Testis (tissue), 3 donors: ENCODE data around the gene TBX1. TPM values are rescaled to one million over a fixed set of nuclear protein-coding genes. Genes with fewer than 3 reads are reported as not detected.
A peak's percentile ranks its signal among the peaks of the same experiment; 100 is the strongest.

Experiments used
- DNase-seq: peaks from one replicate; pipeline ENCODE4 v3.0.0-alpha.2; 2019
- H3K27ac ChIP-seq, 2 donors: fragments of 200-600 bp; sonication (generic); one replicate each; pipeline ENCODE4 v1.5.1; 2019
- H3K27me3 ChIP-seq: fragments of 200-600 bp; sonication (generic); one replicate; pipeline ENCODE4 v1.5.1; 2019
- H3K36me3 ChIP-seq: fragments of 200-600 bp; sonication (generic); one replicate; pipeline ENCODE4 v1.5.1; 2017; ENCODE audit warnings: low read depth; ENCODE audit errors: missing control alignments
- H3K4me1 ChIP-seq: fragments of 200-600 bp; sonication (generic); one replicate; pipeline ENCODE4 v1.5.1; 2019
- H3K4me3 ChIP-seq, 2 donors: fragments of 200-600 bp; sonication (generic); one replicate each; pipeline ENCODE4 v1.5.1; 2017 to 2019
- H3K9me3 ChIP-seq: fragments of 200-600 bp; sonication (generic); one replicate; pipeline ENCODE4 v1.5.1; 2017
- CTCF ChIP-seq, 3 experiments: fragments of 450-650 bp in 2 of 3; fragments of 200-600 bp in 1 of 3; sonication (generic) in 1 of 3; IDR thresholded peaks; one replicate each; pipeline ENCODE4 v1.5.1; 2016 to 2019; ENCODE audit warnings: antibody characterized with exemption in 3 of 3, mild to moderate bottlenecking in 2 of 3, moderate library complexity in 1 of 3
- POLR2A ChIP-seq: fragments of 450-650 bp; IDR thresholded peaks from one replicate; pipeline ENCODE4 v1.6.1; 2017; ENCODE audit warnings: antibody characterized with exemption, mild to moderate bottlenecking, moderate library complexity
- WGBS, 2 donors: methylation state at CpG; one replicate each; pipeline ENCODE4 v1.1.5; 2018; 5-methylcytosine and 5-hydroxymethylcytosine counted together
- intact Hi-C: fragments of 100-400 bp; cut with DNase I; formaldehyde crosslinking; loops from one replicate; pipeline ENCODE4 v1.15.1; 2023; ENCODE audit warnings: low total_unique reads
- polyA plus RNA-seq: library from polyadenylated mRNA; stranded (reverse); fragments of 350-450 nt; fragmentation: Illumina TruSeq; extraction: RNeasy Lipid Tissue Mini Kit (QIAGEN cat#74804); gene quantifications from one replicate; pipeline ENCODE4 v1.2.3, GENCODE V29; 2014; ENCODE audit warnings: low read depth, low replicate concordance; ENCODE audit not compliant: insufficient read depth
- total RNA-seq, 2 donors: library from RNA; depleted of rRNA; stranded (reverse); fragments of >200 nt; gene quantifications; one replicate each; pipeline ENCODE4 v1.2.3, GENCODE V29; 2016

The TBX1 gene
- total and polyA plus RNA-seq, 3 donors from 2014 or later, result 18.1 to 43.4 (median 23.3) TPM

GRCh38 chr22:19758896-19759426, 1.6 kb upstream of the TBX1 start:
- 7% methylated on average over 16 of the region's 21 CpGs; no CpG with 5 or more reads in 1 of the 2 donors for WGBS, 2 donors
- H3K9me3 ChIP-seq, result no peaks in the 10 kb centered on the region
- no peak overlapping the region for H3K4me3 ChIP-seq
- intact Hi-C loops, result no loop called here
- no peaks in the 10 kb centered on the region for H3K36me3 ChIP-seq
- H3K27ac ChIP-seq, result no peak overlapping the region
- no peaks in the 10 kb centered on the region for H3K4me1 ChIP-seq
- no peaks in the 10 kb centered on the region for H3K27me3 ChIP-seq
- no peak for DNase-seq
- TF ChIP-seq POLR2A, result no peak
- no peak for TF ChIP-seq CTCF (IDR thresholded peaks at IDR 0.05)

DNA sequence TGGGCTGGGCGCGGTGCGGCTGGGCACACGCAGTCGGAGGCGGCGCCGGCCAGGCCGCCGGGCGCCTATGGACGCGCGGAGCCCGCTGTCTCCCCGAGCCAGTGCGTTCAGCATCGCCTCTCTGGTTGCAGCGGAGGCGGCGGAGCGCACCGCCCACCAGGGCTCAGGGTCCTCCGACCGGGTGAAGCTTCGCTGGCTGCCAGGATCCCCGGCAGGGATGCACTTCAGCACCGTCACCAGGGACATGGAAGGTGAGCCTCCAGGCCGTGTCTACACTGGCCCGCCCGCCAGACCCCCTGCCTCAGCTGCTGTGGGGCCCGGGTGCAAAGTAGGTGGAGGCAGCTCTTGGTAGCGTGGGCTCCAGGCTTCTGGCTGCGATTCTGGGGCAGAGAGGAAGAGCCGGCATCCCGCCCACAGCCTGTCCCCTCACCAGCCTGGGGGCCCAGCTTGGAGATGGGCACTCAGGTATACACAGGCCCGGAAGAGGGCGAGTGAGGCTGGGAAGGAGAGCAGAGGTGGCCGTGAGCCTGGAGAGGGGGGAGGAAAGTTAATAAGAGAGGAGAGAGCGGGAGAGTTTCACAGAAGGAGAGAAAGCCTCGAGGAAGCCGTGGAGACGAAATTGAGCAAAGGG, 1.0 kb upstream of the TBX1 start:
- H3K4me1 ChIP-seq, result no peaks in the 10 kb centered on the region
- TF ChIP-seq CTCF (IDR thresholded peaks at IDR 0.05) (no peak), POLR2A (no peak)
- H3K4me3 ChIP-seq, result no peak overlapping the region
- intact Hi-C loops, result no loop called here
- H3K36me3 ChIP-seq, result no peaks in the 10 kb centered on the region
- no peaks in the 10 kb centered on the region for H3K9me3 ChIP-seq
- H3K27ac ChIP-seq, result no peak overlapping the region
- no peaks in the 10 kb centered on the region for H3K27me3 ChIP-seq
- no peak for DNase-seq
- whole genome bisulfite sequencing, 2 donors, result 8 to 9% methylated on average over 16 to 17 of the region's 43 CpGs

DNA sequence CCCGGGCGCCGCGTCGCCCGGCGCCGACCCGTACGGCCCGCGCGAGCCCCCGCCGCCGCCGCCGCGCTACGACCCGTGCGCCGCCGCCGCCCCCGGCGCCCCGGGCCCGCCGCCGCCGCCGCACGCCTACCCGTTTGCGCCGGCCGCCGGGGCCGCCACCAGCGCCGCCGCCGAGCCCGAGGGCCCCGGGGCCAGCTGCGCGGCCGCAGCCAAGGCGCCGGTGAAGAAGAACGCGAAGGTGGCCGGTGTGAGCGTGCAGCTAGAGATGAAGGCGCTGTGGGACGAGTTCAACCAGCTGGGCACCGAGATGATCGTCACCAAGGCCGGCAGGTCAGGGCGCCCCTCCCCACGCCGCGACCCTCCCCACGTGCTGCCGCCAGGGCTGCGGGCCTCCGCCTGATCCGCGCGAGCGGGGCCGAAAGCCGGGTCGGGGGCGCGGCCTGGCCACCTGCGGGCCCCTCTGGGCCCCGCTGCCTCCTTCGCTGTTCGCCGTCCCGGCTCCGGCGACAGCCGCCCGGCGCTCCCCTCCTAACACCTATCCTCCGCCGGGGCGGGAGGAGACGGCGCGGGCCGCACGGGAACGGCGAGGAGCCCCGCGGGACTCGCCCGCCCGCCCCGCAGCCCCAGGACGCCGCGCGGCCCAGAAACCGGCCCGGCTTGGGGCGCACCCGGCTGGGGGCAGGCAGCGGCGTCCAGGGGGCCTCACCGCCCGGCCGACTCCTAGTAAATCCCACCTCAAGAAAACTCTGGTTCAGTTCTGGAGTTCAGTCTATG, 560 bp downstream of the TBX1 start:
- TF ChIP-seq CTCF (IDR thresholded peaks at IDR 0.05), result no peak
- no peak for DNase-seq
- Histone ChIP-seq H3K4me3 (peak overlapping the region in 1 of 2 donors; percentile 24), H3K27ac (no peak overlapping the region), H3K9me3 (no peaks in the 10 kb centered on the region), H3K27me3 (no peaks in the 10 kb centered on the region), H3K36me3 (no peaks in the 10 kb centered on the region), H3K4me1 (no peaks in the 10 kb centered on the region)
- WGBS, 2 donors, result 10 to 60% methylated on average over 2 to 112 of the region's 117 CpGs
- intact Hi-C loops, result no loop called here

DNA sequence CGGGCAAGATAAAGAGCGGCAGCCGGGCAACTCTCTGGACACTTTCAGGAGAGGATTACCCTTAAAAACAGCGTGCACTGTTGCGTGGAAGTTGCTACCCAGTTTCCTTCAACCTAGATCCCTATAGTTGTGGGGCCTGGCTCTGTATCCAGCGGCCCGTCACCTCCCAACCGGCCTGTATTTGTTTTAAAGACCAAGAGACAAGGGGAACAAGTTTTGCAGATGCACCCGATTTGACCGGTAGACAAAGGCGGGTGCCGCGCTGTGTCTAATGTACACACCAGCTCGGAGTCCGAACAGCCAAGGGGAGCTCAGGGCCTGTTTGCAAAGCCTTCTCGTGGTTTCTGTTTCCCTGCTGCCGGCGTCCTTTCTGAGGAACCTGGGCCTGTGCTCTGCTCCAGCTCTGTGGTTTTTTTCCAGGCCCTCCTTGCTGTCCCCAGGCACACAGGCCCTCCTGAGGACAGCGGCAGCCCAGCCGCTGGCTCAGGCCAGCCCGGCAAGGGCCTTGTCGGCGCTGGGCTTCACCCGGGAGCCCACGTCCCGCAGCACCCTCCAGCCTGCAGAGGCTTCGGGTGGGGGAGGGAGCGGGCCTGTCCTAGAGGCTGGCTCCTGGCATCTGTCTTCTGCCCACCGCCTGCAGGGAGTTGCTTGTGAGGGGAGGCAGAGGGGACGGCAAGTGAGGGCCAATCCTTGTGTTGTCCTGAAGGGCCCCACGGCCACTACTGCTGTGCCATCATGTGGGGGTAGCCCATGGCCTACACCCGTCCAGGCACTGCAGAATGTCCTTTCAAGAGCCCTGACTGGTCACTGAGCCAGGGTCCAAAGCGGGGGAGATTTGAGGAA, 1.4 kb downstream of the TBX1 start:
- intact Hi-C loops, result no loop called here
- no peaks in the 10 kb centered on the region for H3K9me3 ChIP-seq
- no peaks in the 10 kb centered on the region for H3K27me3 ChIP-seq
- peaks cover 2% of the 10 kb centered on the region for H3K4me1 ChIP-seq
- no peak overlapping the region for H3K4me3 ChIP-seq
- TF ChIP-seq CTCF (IDR thresholded peaks at IDR 0.05) (no peak), POLR2A (no peak)
- DNase-seq, result no peak
- H3K27ac ChIP-seq, result no peak overlapping the region
- H3K36me3 ChIP-seq, result no peaks in the 10 kb centered on the region
- 67 to 82% methylated on average over 20 to 33 of the region's 33 CpGs for WGBS, 2 donors
